T-helper 22 cell (primary cell): ENCODE data around the gene PMAIP1.

ENCODE experiments used
- DNase-seq: peaks from one replicate; pipeline ENCODE4 v3.0.0-alpha.2; 2020; ENCODE audit warnings: low read depth

PMAIP1 gene

DNA sequence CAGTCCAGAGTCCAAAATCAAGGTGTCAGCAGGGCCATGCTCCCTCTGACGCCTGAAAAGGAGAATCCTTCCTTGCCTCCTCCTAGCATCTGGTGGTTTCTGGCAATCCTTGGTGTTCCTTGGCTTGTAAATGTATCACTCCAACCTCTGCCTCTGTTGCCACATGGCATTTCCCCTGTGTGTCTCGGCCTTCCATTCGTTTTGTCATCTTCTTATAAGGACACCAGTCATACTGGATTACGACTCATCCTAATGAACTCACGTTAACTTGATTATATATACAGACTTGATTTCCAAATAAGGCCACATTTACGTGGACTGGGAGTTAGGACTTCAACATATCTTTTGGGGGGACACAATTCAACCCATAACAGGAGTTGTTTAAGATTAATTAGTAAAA lies 15.8 kb downstream of the PMAIP1 start:
- DNase-seq, result no peak

DNA sequence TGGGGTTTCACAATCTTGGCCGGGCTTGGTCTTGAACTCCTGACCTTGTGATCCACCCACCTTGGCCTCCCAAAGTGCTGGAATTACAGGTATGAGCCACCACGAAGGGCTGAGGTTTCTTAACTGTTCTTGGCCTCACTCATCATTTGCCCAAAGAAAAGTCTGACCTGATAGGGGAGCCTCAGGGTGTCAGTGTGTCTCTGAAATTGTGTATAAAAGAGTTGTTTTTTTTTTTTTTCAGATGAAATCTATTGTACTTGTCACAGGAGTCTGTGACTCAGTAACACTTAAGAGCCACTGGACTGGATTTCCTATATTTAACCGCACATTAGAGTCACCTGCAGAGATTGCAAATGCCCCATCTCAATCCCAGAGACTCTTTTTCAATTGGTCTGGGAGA lies 16.9 kb downstream of the PMAIP1 start:
- DNase-seq, result no peak

DNA sequence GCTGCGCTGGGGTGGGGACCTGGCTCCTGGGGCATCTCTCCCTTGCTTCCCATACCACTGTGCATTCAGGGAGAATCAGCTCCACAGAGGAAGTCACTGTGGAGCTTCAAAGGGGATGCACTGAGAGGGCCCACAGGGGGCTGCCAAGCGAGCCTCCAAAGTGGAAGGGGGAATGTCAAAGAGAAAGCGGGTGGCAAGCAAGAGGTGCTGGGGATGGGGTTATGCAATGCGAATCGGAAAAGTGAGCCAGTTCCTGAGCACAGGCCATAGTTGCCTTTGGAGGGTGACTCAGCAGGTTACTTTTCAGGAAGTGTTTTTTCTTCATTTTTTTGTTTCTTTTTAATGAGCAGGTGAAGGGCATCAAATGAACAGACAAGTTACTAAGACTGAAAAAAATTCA lies 17.6 kb downstream of the PMAIP1 start:
- no peak for DNase-seq

DNA sequence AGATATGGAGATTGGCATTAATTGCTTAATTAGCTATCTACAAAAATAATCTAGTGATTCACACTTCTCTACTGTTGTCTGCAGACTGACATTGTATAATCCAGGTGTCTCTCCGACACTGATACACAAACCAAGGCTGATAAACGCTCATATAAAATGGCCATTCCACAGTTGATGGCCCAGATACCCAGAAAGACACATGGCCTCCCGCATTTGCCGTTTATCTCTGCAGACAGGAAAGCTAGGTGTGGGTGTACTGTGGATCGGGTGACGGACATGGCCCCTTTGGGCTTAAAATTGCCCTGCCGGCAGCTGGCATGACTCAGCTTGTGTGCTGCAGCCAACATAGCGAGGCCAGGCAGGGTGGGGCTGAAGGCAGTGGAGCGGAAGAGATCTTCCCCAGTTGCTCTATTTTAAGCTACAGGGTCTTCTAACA lies 18.5 kb downstream of the PMAIP1 start:
- no peak for DNase-seq

DNA sequence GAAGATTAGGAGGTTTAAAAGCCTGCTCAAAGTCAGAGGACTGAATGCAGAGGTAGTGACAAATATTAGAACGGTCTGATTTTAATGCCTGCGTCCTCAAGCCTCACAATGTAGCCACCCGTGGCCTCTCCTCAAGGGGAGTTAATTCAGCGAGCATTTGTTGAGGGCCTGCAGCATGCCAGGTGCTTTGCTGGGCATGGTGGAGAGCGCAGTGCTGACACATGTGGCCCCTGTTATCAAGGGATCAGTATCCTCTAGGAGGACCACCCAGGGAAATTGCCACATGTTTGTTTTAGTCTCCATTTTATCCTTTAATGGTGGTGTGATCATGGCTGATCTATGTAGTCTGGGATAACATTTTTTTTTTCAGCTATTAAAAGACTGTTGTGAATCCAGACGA lies 19.2 kb downstream of the PMAIP1 start:
- DNase-seq, result no peak

DNA sequence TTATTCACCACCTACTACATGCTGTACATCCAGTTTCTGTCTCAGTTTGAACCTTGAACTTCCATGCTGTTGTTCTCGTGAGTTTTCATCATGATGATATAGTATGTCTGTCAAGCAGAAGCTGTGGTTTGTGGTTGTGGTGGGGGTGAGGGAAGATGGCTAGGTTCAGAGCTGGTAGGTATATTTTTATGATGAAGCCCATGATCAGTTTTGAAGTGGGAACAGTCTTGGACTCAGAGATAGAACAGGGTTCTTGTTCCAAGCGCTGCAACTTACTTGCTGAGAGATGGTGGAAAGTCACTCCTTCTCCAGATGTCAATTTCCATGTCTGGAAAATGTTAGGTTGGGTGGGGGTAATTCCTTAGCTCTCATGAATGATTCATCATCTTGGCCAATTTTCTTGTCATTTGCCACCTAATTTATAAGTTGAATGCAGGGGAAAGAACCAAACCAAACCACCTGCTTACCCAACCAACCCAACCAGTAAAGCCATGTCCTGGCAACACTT lies 21.6 kb downstream of the PMAIP1 start:
- DNase-seq, result no peak

DNA sequence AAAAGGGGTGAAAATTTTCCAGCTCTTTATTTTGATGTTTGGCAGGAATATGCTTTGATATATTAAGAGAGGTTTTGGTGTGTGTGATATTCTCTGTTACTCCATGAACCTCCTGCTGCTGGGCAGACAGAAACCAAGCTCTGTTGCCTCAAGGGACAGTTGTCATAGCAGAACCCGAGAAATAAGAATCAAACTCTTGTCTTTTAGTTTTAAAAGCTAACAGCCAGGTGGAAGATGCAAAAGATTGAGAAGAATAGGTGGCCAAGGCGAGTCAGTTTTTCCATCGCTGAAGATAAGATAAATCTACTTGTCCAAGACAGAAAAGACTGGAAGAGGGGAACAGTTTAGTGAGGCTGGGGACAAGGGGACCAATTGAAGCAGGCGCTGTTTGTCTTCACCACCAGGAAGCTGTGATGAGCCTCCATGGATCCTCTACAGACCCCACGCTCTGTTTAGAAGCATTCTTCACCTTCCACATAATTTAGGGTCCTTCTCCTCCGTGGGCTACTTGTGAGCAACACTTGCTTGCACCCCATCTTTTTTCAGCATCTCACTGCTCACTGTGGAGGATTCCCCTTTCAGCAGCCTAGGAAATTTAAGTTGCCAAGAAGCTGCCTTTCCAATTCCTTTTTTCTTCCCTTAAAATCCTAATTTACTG lies 23.9 kb downstream of the PMAIP1 start:
- DNase-seq, result no peak

DNA sequence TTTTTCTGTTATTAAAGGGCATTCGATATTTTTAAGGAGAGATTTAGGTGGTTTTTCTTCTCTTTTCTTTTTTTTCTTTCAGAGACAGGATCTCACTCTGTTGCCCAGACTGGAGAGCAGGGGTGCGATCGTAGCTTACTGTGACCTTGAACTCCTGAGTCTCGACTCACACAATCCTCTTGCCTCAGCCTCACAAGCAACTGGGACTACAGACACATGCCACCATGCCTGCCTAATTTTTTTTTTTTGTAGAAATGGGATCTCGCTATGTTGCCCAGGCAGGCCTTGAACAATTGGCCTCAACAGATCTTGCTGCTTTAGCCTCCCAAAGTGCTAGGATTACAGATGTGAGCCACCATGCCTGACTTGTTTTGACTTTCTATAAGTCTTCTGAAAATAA lies 26.3 kb downstream of the PMAIP1 start:
- DNase-seq, result no peak

DNA sequence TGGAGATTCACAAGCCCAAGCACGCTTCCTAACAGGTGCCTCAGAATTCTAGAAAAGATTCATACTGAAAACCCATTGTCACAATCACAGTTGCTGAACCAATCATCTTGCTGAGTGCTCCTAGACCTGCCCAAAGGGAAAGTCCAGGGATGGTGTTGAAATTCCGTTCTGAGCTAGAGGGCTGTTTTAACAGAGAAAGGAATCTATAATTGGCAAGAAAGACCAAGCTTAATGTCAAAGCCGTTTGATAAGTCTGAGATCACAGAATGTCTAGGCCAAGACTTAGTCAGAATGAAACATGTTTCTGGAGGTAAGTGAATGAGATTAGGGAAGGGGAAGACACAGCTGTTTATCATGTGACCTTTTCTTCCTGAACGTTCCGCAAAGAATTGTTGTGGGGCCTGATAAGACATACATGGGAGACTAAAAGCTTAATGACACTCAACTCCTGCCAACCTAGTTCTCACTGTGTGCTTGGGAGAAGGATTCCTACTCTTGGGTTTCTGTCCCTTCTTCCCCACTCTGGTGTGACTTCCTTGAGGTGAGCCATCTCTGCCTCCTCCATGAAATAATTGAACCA lies 27.5 kb downstream of the PMAIP1 start:
- DNase-seq, result no peak

DNA sequence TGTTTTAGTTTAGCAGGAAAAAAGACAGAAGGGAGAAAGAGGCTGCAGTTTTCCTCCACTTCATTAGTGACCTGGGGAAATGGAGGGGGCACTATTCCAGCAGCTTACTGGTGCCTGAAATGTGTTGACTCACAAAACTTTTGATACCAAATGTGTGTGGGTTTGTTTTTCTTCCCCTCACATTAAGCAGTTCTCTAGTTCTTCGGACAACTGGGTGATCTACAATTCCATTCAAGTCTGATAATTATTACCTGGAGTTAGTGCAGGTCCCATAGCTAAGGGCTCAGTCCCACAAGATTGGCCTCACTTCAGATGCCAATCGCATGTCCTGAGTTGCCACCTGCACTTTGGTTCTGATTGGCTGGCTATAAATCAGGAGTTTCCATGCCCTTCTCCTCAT lies 28.4 kb downstream of the PMAIP1 start:
- no peak for DNase-seq

DNA sequence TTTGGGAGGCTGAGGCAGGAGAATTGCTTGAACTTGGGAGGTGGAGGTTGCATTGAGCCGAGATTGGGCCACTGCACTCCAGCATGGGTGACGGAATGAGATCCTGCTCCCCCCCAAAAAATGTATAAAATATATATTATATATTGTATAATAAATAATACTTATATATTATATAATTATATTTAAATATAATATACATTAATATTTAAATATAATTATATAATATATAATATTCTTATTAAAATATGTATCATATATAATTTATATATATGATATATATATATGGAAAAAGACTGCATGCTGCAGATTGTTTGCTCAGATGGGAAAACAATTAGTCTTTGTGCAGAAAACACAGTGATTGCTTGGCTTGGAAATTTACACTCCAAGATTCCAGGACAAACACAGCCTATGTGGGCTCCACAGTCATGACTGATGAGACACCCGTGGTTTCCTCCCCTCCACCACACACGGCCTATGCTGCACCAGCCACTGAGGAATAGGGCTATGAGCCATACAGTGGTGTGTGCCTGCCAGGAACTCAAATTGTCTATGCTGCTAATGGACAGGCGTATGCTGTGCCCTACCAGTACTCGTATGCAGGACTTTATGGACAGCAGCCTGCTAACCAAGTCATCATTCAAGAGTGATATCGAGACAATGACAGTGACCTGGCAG lies 30.0 kb downstream of the PMAIP1 start:
- DNase-seq, result no peak

DNA sequence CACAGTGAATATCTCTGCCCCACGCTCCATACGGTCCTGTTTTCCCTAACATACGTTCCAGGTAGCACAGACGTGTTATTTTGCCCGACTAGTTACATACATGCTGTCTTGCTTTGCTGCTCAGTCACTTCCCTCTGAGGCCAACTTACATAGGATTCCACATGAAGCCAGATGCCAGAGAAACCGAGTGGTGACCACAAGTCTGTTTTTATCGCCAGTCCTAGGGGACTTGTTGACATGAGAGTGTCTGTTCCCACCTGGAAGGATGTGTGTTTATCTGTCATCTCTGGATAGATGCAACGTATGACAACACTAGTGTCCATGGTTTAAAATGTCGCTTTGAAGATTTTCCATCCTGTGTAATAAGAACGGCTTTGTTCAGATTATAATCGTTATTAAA lies 32.6 kb downstream of the PMAIP1 start:
- no peak for DNase-seq

DNA sequence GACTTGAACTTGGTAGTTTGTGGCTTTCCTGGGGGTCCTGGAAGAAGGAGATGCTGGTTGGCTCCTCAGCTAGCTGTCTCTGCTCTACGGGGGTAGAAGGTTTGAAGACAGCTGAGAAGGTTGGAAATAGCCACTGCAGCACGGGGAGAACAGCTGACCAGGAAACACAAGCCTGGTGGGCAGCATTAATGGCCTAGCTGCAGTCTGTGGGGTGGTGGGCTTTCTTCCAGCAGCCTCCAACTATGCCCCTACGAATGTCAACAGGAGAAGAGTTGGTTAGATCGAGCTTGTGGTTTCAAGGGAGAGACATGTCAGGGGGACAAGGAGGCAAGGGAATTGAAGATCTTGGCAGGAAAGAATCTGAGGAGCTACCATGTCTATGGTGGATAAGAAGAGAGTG lies 38.9 kb downstream of the PMAIP1 start:
- no peak for DNase-seq

DNA sequence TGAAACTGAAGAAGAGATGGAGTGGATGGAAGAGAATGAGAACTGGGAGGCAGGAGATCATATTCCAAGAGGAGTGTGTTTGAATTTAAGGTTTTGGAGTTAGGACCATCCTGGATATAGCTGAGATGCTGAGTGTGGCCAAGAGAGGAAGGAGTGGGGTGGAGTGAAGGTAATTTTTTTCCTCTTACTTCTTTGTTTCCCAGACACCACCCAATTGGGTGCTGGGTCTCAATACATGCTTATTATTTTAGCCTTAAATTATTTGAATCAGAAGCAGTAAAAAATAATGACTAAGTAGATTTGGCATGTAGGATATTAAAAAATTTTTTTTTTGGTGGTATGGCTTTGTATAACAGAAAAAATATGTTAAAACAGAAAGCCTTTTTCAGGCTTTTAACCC lies 39.3 kb downstream of the PMAIP1 start:
- DNase-seq, result no peak

DNA sequence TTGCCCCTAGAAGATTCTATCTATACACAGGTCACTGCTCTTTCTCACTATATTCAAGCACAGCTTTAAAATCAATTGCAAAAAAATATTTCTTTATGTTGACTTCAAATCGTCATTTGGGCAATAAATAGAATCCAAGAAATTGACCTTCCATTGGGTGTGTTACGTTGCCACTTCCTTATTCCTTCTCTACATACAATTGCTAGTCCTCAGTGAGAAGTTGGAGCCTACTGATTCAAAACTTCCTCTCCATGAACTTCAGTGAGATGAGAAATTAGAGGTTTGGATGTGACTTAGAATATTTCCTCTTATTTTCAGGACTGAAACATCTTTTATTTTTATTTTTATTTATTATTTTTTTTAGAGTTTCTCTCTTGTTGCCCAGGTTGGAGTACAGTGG lies 40.3 kb downstream of the PMAIP1 start:
- no peak for DNase-seq

DNA sequence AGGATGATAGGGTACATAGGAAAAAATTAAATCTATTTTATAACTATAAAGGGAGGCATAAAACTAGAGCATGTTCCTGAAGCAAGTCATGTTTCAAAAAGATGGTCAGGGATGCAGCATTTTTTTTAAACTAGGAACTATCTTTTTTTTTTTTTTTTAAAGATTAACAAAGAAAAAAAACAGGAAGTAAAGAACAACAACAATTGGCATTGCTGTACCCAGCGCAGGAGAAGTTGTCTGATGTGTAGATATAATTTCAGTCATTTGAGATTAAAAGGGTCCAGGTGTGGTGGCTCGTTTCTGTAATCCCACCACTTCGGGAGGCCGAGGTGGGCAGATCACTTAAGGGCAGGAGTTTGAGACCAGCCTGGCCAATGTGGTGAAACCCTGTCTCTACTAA lies 41.5 kb downstream of the PMAIP1 start:
- no peak for DNase-seq

DNA sequence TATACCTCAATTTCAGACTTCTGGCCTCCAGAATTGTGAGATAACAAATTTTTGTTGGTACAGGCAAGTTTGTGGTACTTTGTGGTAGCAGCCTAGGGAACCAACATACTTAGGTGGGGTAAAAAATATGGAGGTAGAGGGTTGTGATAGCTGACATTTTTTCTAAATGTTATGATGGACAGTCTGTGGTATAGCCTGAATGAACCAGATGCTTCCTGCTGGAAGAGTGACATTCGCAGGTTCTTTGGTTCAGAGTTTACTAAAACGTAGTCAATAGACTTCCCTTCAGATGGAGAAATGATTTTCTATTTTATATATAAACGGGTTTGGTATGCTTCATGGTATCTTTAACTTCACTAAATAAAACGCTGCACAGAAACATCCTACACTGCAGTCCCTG lies 42.8 kb downstream of the PMAIP1 start:
- DNase-seq, result no peak

DNA sequence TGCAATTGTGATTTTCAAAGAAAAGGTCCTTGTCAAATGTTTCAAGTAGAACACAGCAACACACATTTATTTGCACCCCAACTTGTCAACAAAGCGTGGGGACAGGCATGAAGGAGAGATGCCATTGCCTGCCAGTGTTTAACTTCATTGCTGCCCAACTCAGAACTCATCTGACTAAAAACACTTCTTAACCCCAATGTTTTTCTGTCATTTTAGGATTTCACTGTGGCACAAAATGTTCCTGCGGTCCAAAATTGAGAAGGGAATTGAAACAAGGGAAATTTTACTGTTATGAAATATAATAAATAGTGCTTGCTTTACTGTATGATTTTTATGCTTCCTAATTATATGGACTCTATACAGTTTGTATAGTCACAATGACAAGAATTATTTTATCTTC lies 45.7 kb downstream of the PMAIP1 start:
- no peak for DNase-seq

DNA sequence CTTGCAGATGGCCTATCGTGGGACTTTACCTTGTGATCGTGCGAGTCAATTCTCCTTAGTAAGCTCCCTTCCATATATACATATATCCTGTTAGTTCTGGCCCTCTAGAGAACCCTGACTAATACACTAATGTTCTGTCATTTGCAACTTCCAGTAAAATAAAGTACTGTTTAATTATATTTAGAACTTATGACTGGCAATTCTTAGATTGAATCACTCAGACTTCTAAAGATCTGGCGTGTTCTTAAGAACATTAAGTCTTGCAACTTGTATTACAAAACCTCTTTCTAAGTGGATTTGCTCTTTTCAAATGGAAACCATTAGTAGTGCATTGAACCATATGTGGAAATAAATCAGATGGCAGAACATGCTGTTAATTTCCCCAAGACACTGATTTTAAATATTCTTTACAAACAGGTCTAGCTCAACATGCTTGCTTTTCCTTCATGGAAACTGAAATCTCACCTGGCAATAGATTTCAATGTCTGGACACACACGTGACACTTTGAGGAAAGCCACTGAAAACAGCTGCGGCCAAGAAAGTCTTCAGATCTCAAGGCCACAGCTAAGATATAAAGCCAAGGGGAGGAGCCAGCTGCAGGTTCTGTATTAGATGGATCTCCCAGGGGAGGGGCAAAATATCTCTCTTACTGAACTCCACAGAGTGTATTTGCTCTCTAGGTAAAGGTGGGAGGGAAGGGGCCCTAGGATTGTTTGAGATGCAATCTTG lies 50.6 kb downstream of the PMAIP1 start:
- no peak for DNase-seq

DNA sequence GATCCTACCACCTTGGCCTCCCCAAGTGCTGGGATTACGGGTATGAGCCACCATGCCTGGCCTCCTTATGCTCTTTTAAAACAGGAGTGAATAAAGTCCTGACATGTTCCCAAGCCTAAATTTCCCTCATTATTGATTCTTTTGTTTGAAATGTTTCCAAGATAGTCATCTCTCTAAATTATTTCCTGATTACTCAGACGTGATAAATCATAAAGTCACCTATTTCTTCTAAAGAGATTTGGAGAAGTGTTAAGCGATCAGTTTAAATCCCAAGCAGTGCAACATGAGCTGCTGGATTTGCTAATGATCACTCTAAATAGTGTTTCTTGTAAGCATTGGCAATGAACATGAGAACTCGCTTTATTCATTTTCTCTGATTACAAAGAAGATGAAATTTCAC lies 51.8 kb downstream of the PMAIP1 start:
- no peak for DNase-seq

DNA sequence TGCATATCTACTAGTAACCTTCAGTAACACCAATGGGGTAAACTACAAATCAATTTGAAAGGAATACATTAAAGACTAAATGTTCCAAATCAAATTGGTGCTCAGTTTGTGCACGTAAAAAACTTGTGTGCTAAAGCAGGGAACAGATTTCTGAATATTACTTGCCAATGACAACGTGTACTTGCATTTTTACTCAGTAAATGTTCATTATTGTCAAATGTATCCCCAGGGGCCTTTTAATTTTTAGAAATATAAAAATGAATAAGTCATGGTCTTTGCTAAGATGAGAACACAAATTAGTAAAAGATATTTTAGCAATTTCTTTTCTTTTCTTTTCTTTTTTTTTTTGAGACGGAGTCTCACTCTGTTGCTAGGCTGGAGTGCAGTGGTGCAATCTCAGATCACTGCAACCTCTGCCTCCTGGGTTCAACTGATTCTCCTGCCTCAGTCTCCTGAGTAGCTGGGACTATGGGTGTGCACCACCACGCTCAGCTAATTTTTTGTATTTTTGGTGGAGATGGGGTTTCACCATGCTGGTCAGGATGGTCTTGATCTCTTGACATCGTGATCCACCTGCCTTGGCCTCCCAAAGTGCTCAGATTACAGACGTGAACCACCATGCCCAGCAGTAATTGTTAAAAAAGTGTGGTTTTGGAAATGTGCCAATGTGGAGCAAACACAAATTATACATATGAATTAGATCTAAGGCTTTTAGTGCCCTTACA lies 52.6 kb downstream of the PMAIP1 start:
- no peak for DNase-seq
